Measurements from ENCODE around the gene CAMKK2.
"Not testable (repeated sequence)": the region's sequence is repeated elsewhere in the genome, so short reads cannot be mapped to it uniquely, and the experiment has no call there.

The CAMKK2 gene

DNA sequence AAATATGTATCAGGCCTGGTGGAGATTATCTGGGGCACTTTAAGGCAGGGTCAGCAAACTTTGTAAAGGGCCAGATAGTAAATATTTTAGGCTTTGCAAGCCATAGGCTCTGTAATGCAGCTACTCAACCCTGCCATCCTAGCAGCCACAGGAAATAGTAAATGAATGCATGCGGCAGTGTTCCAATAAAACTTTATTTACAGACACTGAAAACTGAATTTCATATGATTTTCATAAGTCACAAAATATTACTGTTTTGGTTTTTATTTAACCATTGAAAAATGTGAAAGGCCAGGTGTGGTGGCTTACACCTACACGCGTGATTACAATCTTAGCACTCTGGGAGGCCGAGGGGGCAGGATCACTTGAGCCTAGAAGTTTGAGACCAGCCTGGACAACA is 3.2 kb upstream of the CAMKK2 start:
- Histone ChIP-seq H3F3A (ENCODE audit: insufficient read depth, low read length) (no peaks in the 10 kb centered on the region), H3K79me2 (ENCODE audit: insufficient read depth, low read length) (peaks cover 11% of the 10 kb centered on the region), H3K4me1 (ENCODE audit: insufficient read depth, low read length, severe bottlenecking) (peaks cover 24% of the 10 kb centered on the region), H3K27ac (ENCODE audit: low read depth, low read length, poor library complexity, severe bottlenecking) (no peak overlapping the region), H3K4me3 (ENCODE audit: low read depth, low read length, poor library complexity, severe bottlenecking) (no peak overlapping the region), H3K4me2 (ENCODE audit: low read length) (no peak overlapping the region), H2AFZ (ENCODE audit: low read length) (no peak overlapping the region), H3K9me3 (ENCODE audit: low read length) (no peaks in the 10 kb centered on the region), H3K9me2 (ENCODE audit: low read depth, low read length) (no peaks in the 10 kb centered on the region), H3K9ac (ENCODE audit: low read length) (no peak overlapping the region), H3K27me3 (ENCODE audit: insufficient read depth, low read length) (no peaks in the 10 kb centered on the region), H3K36me3 (ENCODE audit: insufficient read depth, low read length) (no peaks in the 10 kb centered on the region), H4K20me1 (ENCODE audit: insufficient read depth, low read length) (no peaks in the 10 kb centered on the region)
- no peak for TF ChIP-seq EZH2 (IDR thresholded peaks at IDR 0.05; ENCODE audit: borderline replicate concordance, low read length)
- TF ChIP-seq, protein P1, sequence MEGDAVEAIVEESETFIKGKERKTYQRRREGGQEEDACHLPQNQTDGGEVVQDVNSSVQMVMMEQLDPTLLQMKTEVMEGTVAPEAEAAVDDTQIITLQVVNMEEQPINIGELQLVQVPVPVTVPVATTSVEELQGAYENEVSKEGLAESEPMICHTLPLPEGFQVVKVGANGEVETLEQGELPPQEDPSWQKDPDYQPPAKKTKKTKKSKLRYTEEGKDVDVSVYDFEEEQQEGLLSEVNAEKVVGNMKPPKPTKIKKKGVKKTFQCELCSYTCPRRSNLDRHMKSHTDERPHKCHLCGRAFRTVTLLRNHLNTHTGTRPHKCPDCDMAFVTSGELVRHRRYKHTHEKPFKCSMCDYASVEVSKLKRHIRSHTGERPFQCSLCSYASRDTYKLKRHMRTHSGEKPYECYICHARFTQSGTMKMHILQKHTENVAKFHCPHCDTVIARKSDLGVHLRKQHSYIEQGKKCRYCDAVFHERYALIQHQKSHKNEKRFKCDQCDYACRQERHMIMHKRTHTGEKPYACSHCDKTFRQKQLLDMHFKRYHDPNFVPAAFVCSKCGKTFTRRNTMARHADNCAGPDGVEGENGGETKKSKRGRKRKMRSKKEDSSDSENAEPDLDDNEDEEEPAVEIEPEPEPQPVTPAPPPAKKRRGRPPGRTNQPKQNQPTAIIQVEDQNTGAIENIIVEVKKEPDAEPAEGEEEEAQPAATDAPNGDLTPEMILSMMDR (IDR thresholded peaks at IDR 0.05; ENCODE audit: low read length): no peak

DNA sequence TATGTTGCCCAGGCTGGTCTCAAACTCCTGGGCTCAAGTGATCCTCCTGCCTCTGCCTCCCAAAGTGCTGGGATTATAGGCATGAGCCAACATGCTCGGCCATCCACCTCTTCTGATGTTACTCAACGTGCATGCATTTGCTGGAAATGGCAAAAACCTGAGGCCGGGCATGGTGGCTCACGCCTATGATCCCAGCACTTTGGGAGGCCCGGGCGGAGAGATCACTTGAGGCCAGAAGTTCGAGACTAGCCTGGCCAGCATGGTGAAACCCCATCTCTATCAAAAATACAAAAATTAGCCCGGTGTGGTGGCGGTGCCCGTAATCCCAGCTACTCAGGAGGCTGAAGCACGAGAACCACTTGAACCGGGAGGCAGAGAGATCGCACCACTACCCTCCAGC is 1.9 kb upstream of the CAMKK2 start:
- peaks cover 27% of the 10 kb centered on the region for H3K4me1 ChIP-seq (ENCODE audit: insufficient read depth, low read length, severe bottlenecking)
- not testable (repeated sequence) for H3K4me2 ChIP-seq (ENCODE audit: low read length)

DNA sequence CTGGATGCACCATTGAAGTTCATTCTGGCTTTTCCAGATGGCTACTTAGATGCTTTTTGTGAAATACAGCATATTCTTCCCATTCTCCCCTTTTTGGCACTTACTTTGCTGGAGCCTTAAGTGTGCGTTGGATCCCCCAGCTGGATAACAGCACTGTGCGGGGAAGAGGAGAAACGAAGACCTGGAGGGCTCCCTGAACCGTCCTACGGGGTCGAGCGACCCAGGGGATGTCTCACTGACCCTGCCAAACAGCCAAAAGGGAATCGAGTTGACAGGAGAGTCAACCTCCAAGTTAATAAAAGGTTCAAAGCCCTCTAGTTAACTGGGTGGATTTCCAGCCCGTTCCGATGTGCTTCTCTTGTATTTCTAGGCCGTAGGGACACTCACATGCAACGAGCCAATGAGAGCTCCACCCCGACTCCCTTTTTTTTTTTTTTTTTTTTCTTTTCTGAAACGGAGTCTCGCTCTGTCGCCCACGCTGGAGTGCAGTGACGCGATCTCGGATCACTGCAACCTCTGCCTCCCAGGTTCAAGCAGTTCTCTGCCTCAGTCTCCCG is 1.0 kb upstream of the CAMKK2 start:
- Histone ChIP-seq H4K20me1 (ENCODE audit: insufficient read depth, low read length) (no peaks in the 10 kb centered on the region), H3K4me3 (ENCODE audit: low read depth, low read length, poor library complexity, severe bottlenecking) (peak overlapping the region; percentile 62), H3K9ac (ENCODE audit: low read length) (peak overlapping the region; percentile 66), H3K36me3 (ENCODE audit: insufficient read depth, low read length) (no peaks in the 10 kb centered on the region), H3K4me1 (ENCODE audit: insufficient read depth, low read length, severe bottlenecking) (peaks cover 27% of the 10 kb centered on the region), H3K79me2 (ENCODE audit: insufficient read depth, low read length) (peaks cover 16% of the 10 kb centered on the region), H2AFZ (ENCODE audit: low read length) (no peak overlapping the region), H3K9me2 (ENCODE audit: low read depth, low read length) (no peaks in the 10 kb centered on the region), H3K27me3 (ENCODE audit: insufficient read depth, low read length) (no peaks in the 10 kb centered on the region), H3F3A (ENCODE audit: insufficient read depth, low read length) (no peaks in the 10 kb centered on the region), H3K27ac (ENCODE audit: low read depth, low read length, poor library complexity, severe bottlenecking) (no peak overlapping the region), H3K9me3 (ENCODE audit: low read length) (no peaks in the 10 kb centered on the region), H3K4me2 (ENCODE audit: low read length) (peak overlapping the region; percentile 73)
- TF ChIP-seq, protein P1 (IDR thresholded peaks at IDR 0.05; ENCODE audit: low read length): no peak
- TF ChIP-seq EZH2 (IDR thresholded peaks at IDR 0.05; ENCODE audit: borderline replicate concordance, low read length): no peak

More for the DNA sequence above, 1.9 kb upstream of the CAMKK2 start:
- H3K9me3 ChIP-seq (ENCODE audit: low read length); H3F3A ChIP-seq (ENCODE audit: insufficient read depth, low read length); H2AFZ ChIP-seq (ENCODE audit: low read length); H3K36me3 ChIP-seq (ENCODE audit: insufficient read depth, low read length); H3K27ac ChIP-seq (ENCODE audit: low read depth, low read length, poor library complexity, severe bottlenecking); H4K20me1 ChIP-seq (ENCODE audit: insufficient read depth, low read length); H3K9me2 ChIP-seq (ENCODE audit: low read depth, low read length); H3K4me3 ChIP-seq (ENCODE audit: low read depth, low read length, poor library complexity, severe bottlenecking); H3K27me3 ChIP-seq (ENCODE audit: insufficient read depth, low read length); H3K9ac ChIP-seq (ENCODE audit: low read length): not testable (repeated sequence)
- H3K79me2 ChIP-seq (ENCODE audit: insufficient read depth, low read length): peaks cover 16% of the 10 kb centered on the region
